Vagina (tissue), 2 donors: ENCODE results near the gene ZNF560.

Source experiments
- POLR2A ChIP-seq, 2 donors: fragments of 450-650 bp; IDR thresholded peaks; one replicate each; pipeline ENCODE4 v1.6.1; 2017; ENCODE audit warnings: antibody characterized with exemption in 2 of 2, mild to moderate bottlenecking in 2 of 2, moderate library complexity in 2 of 2
- POLR2AphosphoS5 ChIP-seq, 2 donors: sonication (generic); formaldehyde crosslinking; IDR thresholded peaks; one replicate each; pipeline ENCODE4 v1.9.0; 2017; ENCODE audit warnings: antibody characterized with exemption in 2 of 2, mild to moderate bottlenecking in 2 of 2, low read depth in 1 of 2; ENCODE audit not compliant: insufficient read depth in 1 of 2
- TF ChIP-seq, protein P1 (sequence below), 3 experiments: fragments of 450-650 bp in 2 of 3; fragments of 200-600 bp in 1 of 3; sonication (generic) in 1 of 3; IDR thresholded peaks; one replicate each; pipeline ENCODE4 v1.5.1; 2017 to 2019; ENCODE audit warnings: antibody characterized with exemption in 3 of 3, mild to moderate bottlenecking in 2 of 3, moderate library complexity in 2 of 3

GRCh38 chr19:9456018-9456689 lies 42.3 kb downstream of the ZNF560 start:
- TF ChIP-seq, protein P1, sequence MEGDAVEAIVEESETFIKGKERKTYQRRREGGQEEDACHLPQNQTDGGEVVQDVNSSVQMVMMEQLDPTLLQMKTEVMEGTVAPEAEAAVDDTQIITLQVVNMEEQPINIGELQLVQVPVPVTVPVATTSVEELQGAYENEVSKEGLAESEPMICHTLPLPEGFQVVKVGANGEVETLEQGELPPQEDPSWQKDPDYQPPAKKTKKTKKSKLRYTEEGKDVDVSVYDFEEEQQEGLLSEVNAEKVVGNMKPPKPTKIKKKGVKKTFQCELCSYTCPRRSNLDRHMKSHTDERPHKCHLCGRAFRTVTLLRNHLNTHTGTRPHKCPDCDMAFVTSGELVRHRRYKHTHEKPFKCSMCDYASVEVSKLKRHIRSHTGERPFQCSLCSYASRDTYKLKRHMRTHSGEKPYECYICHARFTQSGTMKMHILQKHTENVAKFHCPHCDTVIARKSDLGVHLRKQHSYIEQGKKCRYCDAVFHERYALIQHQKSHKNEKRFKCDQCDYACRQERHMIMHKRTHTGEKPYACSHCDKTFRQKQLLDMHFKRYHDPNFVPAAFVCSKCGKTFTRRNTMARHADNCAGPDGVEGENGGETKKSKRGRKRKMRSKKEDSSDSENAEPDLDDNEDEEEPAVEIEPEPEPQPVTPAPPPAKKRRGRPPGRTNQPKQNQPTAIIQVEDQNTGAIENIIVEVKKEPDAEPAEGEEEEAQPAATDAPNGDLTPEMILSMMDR (IDR thresholded peaks at IDR 0.05): no peak
- no peak for TF ChIP-seq POLR2A (IDR thresholded peaks at IDR 0.05)
- TF ChIP-seq POLR2AphosphoS5 (IDR thresholded peaks at IDR 0.05; ENCODE audit: insufficient read depth in 1 of 2, low read depth in 1 of 2): no peak
